K562 (cell line): Measurements from ENCODE around the gene RBM34. TPM values are rescaled to one million over a fixed set of nuclear protein-coding genes. Genes with fewer than 3 reads are reported as not detected.

Source experiments
- EHMT2 ChIP-seq: fragments of 450-650 bp; IDR thresholded peaks from 2 replicates; pipeline ENCODE4 v1.6.1; 2018; ENCODE audit warnings: antibody characterized with exemption
- ELF2 ChIP-seq: fragments of 250-450 bp; sonication (Bioruptor Pico); IDR thresholded peaks from 2 replicates; pipeline ENCODE4 v1.5.0; 2021; ENCODE audit warnings: mild to moderate bottlenecking
- ERF ChIP-seq: fragments of 450-650 bp; formaldehyde crosslinking; IDR thresholded peaks from 2 replicates; pipeline ENCODE4 v1.4.0; 2020; ENCODE audit warnings: mild to moderate bottlenecking, mixed read lengths
- GATA2 ChIP-seq: sonication (generic); formaldehyde crosslinking; IDR thresholded peaks from 2 replicates; pipeline ENCODE4 v1.4.0; 2020; ENCODE audit warnings: mild to moderate bottlenecking, missing genetic modification reagents
- HMGN3 ChIP-seq: IDR thresholded peaks from 2 replicates; pipeline ENCODE4 v1.6.1; 2011; ENCODE audit warnings: borderline replicate concordance, low read depth, mild to moderate bottlenecking, mixed read lengths, low read length; ENCODE audit not compliant: insufficient read length; ENCODE audit errors: extremely low read depth
- HNRNPK ChIP-seq: fragments of 200-400 bp; formaldehyde crosslinking; IDR thresholded peaks from one replicate; pipeline ENCODE4 v1.6.1; 2018; ENCODE audit warnings: mild to moderate bottlenecking, low read depth, low read length; ENCODE audit not compliant: poor library complexity, severe bottlenecking
- HOXB6 ChIP-seq: fragments of 250-450 bp; sonication (Bioruptor Pico); IDR thresholded peaks from 2 replicates; pipeline ENCODE4 v1.5.1; 2022; ENCODE audit warnings: mild to moderate bottlenecking, borderline replicate concordance
- L3MBTL2 ChIP-seq: fragments of 450-650 bp; IDR thresholded peaks from 2 replicates; pipeline ENCODE4 v1.6.1; 2016; ENCODE audit warnings: mild to moderate bottlenecking, moderate library complexity
- NCOR1 ChIP-seq: fragments of 450-650 bp; IDR thresholded peaks from 2 replicates; pipeline ENCODE4 v1.6.1; 2016; ENCODE audit warnings: mild to moderate bottlenecking, moderate library complexity
- PTBP1 ChIP-seq: fragments of 200-400 bp; formaldehyde crosslinking; IDR thresholded peaks from 2 replicates; pipeline ENCODE4 v1.6.1; 2017; ENCODE audit warnings: low read depth, low read length
- THRAP3 ChIP-seq: fragments of 450-650 bp; IDR thresholded peaks from 2 replicates; pipeline ENCODE4 v1.6.1; 2016; ENCODE audit warnings: mild to moderate bottlenecking, inconsistent platforms, borderline replicate concordance
- XRCC3 ChIP-seq: fragments of 450-650 bp; IDR thresholded peaks from 2 replicates; pipeline ENCODE4 v1.6.1; 2017; ENCODE audit warnings: mild to moderate bottlenecking, moderate library complexity
- ZNF175 ChIP-seq: fragments of 200-800 bp; sonication (Bioruptor generic); IDR thresholded peaks from 2 replicates; pipeline ENCODE4 v1.6.1; 2016; ENCODE audit warnings: low read depth, mild to moderate bottlenecking, missing genetic modification characterization, missing compliant biosample characterization
- ZNF384 ChIP-seq: IDR thresholded peaks from 2 replicates; pipeline ENCODE4 v1.6.1; 2012; ENCODE audit warnings: low read depth, low read length, improper control_type of control experiment
- ZNF507 ChIP-seq: conservative IDR thresholded peaks from 2 replicates; pipeline ENCODE4 v1.6.1; 2017; ENCODE audit warnings: missing genetic modification characterization, missing compliant biosample characterization
- ZNF586 ChIP-seq: fragments of 450-650 bp; formaldehyde crosslinking; conservative IDR thresholded peaks from 2 replicates; pipeline ENCODE4 v1.4.0; 2020; ENCODE audit warnings: mild to moderate bottlenecking, moderate library complexity
- polyA plus RNA-seq, 8 experiments: library from polyadenylated mRNA; depleted of rRNA in 4 of 8; stranded (reverse) in 5 of 8; unstranded in 3 of 8; fragments of >200 nt; fragmentation: Nextera tagmentation in 2 of 8; fragmentation: Illumina TruSeq in 1 of 8; extraction: Ambion mirVana in 2 of 8; extraction: Trizol in 1 of 8; gene quantifications; 2 replicates each; pipeline versions ENCODE4 v1.2.1 to v1.2.3, GENCODE V29; 2011 to 2014; ENCODE audit warnings: inconsistent platforms in 1 of 8, missing spikeins in 1 of 8
- total RNA-seq, 7 experiments: library from RNA; depleted of rRNA in 6 of 7; stranded (reverse); fragments of >200 nt in 6 of 7; fragmentation: Illumina TruSeq in 2 of 7; extraction: Trizol in 2 of 7; gene quantifications; 2 replicates each; pipeline versions ENCODE4 v1.2.1 to v1.2.3, GENCODE V29; 2011 to 2021; ENCODE audit warnings: low replicate concordance in 1 of 7
- TF ChIP-seq, protein P1 (sequence below): fragments of 450-650 bp; formaldehyde crosslinking; IDR thresholded peaks from 2 replicates; pipeline ENCODE4 v1.4.0; 2020; ENCODE audit warnings: mild to moderate bottlenecking, moderate library complexity
- TF ChIP-seq, protein P2 (sequence below): sonication (generic); formaldehyde crosslinking; IDR thresholded peaks from 2 replicates; pipeline ENCODE4 v1.8.0; 2022; ENCODE audit warnings: mild to moderate bottlenecking, missing genetic modification reagents
- TF ChIP-seq, protein P3 (sequence below): fragments of 450-650 bp; IDR thresholded peaks from 2 replicates; pipeline ENCODE4 v1.6.1; 2018; ENCODE audit not compliant: partially characterized antibody

Gene RBM34
- total and polyA plus RNA-seq, 9 of the 15 experiments (the other 6 are each of a cell fraction or from before 2014, with no cell fraction given), result 64.0 to 178 (median 124) TPM

DNA sequence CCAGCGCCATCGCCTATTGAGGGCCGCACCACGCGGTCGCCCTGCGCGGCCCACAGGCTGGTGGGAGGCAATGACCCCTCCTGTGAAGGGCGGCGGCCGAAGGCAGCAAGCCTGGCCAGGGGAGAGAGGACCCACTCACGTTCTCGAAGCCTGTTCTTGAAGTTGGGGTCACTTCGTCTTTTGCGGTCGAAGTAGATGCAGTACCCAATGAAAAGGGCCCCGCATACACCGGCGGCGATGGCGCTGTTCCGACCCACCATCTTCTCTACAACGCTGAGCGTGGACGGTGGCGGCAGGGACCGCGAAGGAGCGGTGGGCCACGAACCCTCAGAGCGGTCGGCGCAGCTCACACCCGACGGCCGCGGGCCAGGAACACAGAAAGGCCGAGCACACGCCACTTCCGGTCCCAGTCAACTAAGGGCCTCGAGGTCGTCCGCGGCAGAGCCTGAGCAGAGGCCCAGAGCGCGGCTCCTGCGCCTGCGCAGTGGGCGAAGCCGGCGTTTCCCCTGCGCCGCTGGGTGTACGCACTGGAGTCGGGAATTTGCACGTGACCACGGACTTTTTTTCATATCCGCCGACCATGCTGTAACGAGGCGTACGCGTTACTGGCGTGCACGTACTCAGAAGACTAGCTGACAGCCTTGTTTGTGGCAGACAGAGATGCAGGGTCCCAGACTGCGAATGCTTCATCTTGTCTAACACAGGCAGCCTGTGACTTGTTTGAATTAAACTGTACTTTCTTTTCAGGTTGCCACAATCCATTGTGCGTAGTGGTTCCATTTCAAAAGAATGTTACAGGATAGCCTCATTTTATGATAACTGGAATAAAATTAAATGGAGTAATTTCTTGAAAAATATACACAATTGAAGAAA is 32.4 kb downstream of the RBM34 start, which contains the start of gene TOMM20 (continued):
- peak; percentile 66 for TF ChIP-seq HMGN3
- no peak for TF ChIP-seq HNRNPK
- peak; percentile 98 for TF ChIP-seq L3MBTL2
- no peak for TF ChIP-seq PTBP1
- TF ChIP-seq GATA2 (CRISPR knock-in tag), result no peak
- no peak for TF ChIP-seq EHMT2
- no peak; the same call in 1 of the 2 replicates for TF ChIP-seq HOXB6 (CRISPR knock-in tag)
- TF ChIP-seq ERF (CRISPR knock-in tag), result peak; percentile 57
- TF ChIP-seq, protein P1, sequence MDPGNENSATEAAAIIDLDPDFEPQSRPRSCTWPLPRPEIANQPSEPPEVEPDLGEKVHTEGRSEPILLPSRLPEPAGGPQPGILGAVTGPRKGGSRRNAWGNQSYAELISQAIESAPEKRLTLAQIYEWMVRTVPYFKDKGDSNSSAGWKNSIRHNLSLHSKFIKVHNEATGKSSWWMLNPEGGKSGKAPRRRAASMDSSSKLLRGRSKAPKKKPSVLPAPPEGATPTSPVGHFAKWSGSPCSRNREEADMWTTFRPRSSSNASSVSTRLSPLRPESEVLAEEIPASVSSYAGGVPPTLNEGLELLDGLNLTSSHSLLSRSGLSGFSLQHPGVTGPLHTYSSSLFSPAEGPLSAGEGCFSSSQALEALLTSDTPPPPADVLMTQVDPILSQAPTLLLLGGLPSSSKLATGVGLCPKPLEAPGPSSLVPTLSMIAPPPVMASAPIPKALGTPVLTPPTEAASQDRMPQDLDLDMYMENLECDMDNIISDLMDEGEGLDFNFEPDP (CRISPR knock-in tag), result no peak
- peak; percentile 63 for TF ChIP-seq NCOR1
- TF ChIP-seq, protein P2, sequence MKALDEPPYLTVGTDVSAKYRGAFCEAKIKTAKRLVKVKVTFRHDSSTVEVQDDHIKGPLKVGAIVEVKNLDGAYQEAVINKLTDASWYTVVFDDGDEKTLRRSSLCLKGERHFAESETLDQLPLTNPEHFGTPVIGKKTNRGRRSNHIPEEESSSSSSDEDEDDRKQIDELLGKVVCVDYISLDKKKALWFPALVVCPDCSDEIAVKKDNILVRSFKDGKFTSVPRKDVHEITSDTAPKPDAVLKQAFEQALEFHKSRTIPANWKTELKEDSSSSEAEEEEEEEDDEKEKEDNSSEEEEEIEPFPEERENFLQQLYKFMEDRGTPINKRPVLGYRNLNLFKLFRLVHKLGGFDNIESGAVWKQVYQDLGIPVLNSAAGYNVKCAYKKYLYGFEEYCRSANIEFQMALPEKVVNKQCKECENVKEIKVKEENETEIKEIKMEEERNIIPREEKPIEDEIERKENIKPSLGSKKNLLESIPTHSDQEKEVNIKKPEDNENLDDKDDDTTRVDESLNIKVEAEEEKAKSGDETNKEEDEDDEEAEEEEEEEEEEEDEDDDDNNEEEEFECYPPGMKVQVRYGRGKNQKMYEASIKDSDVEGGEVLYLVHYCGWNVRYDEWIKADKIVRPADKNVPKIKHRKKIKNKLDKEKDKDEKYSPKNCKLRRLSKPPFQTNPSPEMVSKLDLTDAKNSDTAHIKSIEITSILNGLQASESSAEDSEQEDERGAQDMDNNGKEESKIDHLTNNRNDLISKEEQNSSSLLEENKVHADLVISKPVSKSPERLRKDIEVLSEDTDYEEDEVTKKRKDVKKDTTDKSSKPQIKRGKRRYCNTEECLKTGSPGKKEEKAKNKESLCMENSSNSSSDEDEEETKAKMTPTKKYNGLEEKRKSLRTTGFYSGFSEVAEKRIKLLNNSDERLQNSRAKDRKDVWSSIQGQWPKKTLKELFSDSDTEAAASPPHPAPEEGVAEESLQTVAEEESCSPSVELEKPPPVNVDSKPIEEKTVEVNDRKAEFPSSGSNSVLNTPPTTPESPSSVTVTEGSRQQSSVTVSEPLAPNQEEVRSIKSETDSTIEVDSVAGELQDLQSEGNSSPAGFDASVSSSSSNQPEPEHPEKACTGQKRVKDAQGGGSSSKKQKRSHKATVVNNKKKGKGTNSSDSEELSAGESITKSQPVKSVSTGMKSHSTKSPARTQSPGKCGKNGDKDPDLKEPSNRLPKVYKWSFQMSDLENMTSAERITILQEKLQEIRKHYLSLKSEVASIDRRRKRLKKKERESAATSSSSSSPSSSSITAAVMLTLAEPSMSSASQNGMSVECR (CRISPR knock-in tag), result peak; percentile 97
- TF ChIP-seq ZNF586 (CRISPR knock-in tag), result peak; percentile 46; the same call in 1 of the 2 replicates
- peak; percentile 99 for TF ChIP-seq ZNF384
- TF ChIP-seq XRCC3, result no peak
- TF ChIP-seq ZNF175 (CRISPR knock-in tag), result no peak
- TF ChIP-seq ELF2, result peak; percentile 31; the same call in 1 of the 2 replicates
- no peak for TF ChIP-seq THRAP3
- no peak for TF ChIP-seq ZNF507 (tag)
- TF ChIP-seq, protein P3, sequence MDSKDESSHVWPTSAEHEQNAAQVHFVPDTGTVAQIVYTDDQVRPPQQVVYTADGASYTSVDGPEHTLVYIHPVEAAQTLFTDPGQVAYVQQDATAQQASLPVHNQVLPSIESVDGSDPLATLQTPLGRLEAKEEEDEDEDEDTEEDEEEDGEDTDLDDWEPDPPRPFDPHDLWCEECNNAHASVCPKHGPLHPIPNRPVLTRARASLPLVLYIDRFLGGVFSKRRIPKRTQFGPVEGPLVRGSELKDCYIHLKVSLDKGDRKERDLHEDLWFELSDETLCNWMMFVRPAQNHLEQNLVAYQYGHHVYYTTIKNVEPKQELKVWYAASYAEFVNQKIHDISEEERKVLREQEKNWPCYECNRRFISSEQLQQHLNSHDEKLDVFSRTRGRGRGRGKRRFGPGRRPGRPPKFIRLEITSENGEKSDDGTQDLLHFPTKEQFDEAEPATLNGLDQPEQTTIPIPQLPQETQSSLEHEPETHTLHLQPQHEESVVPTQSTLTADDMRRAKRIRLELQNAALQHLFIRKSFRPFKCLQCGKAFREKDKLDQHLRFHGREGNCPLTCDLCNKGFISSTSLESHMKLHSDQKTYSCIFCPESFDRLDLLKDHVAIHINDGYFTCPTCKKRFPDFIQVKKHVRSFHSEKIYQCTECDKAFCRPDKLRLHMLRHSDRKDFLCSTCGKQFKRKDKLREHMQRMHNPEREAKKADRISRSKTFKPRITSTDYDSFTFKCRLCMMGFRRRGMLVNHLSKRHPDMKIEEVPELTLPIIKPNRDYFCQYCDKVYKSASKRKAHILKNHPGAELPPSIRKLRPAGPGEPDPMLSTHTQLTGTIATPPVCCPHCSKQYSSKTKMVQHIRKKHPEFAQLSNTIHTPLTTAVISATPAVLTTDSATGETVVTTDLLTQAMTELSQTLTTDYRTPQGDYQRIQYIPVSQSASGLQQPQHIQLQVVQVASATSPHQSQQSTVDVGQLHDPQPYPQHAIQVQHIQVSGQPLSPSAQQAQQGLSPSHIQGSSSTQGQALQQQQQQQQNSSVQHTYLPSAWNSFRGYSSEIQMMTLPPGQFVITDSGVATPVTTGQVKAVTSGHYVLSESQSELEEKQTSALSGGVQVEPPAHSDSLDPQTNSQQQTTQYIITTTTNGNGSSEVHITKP, result peak; percentile 14
